ENCODE measurements around the gene TAF5.
"Not testable (repeated sequence)": the region's sequence is repeated elsewhere in the genome, so short reads cannot be mapped to it uniquely, and the experiment has no call there.

Gene TAF5

GRCh38 chr10:103367782-103368518 lies at the start of gene TAF5:
TAF5 (plus strand) TSS chr10:103367976; CDS start chr10:103367990, 14 bp downstream.
- peak; percentile 24 to 76 for DNase-seq

- no peak for DNase-seq
Measured at GRCh38 chr10:103327906-103328305, 39.9 kb upstream of the TAF5 start.

DNA sequence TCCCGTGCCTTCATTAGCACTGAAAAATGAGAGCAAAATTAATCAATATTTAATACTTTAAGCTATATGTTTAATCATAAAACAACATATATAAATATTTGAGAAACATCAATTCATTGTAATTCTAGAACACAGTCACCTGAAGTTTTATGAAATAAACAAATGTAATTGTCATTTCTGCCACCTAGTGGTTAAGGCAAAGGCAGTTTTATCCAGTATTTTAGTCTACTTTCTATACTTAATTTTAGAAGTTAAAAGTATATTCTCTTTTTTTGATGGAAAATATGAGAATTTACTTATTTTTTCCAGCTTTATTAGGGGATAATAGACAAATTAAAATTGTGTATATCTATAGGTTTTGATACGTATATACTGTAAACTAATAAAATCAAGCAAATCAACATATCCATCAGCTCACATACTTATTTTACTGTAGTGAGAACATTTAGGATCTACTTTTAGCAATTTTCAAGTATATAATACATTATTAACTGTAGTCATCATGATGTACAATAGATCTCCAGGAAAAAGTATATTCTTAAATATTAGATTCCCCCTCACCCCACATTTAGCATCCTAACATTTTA lies 33.7 kb upstream of the TAF5 start:
- DNase-seq, result no peak

- DNase-seq, result no peak
Measured at GRCh38 chr10:103334567-103334966, 33.2 kb upstream of the TAF5 start.

DNA sequence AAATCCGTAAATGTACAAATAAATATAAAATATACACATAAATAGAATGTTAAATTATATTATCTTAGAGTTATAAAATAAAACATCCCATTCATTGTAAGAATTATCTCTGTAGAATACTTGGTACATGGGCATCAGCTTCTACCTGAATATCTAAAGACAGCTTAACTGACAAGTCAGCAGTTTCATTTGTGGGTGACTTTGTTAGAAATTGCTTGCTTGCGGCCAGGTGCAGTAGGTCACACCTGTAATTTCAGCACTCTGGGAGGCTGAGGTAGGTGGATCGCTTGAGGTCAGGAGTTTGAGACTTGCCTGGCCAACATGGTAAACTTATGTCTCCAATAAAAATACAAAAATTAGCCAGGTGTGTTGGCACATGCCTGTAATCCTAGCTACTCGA lies 31.4 kb upstream of the TAF5 start:
- DNase-seq, result no peak

GRCh38 chr10:103350175-103350516 lies 17.6 kb upstream of the TAF5 start:
- no peak for DNase-seq

- DNase-seq, result peak; percentile 44 to 57
Measured at GRCh38 chr10:103350517-103351260, 17.1 kb upstream of the TAF5 start, which contains the start of gene PCGF6. PCGF6 (minus strand) TSS chr10:103351140; CDS start chr10:103351066, 74 bp downstream.

DNA sequence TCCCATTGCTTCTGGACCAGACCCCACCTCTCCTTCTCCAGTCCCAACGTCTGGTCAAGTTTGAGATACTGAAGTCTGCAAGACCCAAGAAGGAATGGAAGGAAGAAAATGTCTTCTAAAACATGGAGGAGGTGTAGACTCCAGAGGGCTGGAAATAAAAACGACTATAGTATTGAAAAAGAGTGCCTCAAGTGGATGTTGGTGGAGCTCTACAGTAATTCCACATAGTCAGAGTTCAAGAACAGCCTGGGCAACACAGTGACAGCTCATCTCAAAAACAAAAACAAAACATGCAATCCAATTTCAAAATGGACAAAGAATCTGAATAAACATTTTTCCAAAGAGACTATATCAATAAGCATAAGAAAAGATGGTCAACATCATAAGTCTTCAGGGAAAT lies 14.5 kb upstream of the TAF5 start:
- no peak for DNase-seq

DNA sequence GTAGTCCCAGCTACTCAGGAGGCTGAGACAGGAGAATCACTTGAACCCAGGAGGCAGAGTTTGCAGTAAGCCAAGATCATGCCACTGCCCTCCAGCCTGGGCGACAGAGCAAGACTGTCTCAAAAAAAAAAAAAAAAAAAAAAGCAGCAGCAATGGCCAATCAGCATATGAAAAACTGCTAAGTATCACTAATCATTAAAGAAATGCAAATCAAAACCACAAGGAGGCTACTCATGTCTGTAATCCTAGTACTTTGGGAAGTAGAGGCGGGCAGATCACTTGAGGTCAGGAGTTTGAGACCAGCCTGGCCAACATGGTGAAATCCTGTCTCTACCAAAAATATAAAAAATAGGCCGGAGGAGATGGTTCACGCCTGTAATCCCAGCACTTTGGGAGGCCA lies 13.2 kb upstream of the TAF5 start:
- not testable (repeated sequence) for DNase-seq

GRCh38 chr10:103355906-103356599 lies 11.7 kb upstream of the TAF5 start:
- DNase-seq, result no peak

- not testable (repeated sequence) for DNase-seq
Measured at GRCh38 chr10:103359493-103359892, 8.3 kb upstream of the TAF5 start.

GRCh38 chr10:103360791-103361190 lies 7.0 kb upstream of the TAF5 start:
- DNase-seq, result not testable (repeated sequence)

GRCh38 chr10:103367379-103367781 lies 396 bp upstream of the TAF5 start:
- no peak for DNase-seq

DNA sequence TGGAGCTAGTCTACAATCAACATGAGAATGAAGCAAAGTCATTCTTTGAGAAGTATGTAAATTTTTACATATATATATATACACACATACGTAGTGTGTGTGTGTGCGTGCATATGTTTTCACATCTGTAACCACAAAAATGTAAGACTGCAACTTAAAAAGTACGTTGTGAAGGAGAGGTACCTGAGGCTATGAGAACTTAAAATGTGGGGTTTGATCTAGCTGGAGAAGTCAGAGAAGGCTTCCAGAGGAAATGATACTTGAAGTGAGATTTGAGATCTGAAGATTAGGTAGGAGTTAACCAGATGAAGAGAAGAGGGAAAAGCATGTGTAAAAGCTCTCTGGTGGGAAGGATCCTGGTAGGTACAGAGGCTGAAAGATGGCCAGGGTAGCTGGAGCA lies 5.8 kb downstream of the TAF5 start:
- DNase-seq, result no peak

DNA sequence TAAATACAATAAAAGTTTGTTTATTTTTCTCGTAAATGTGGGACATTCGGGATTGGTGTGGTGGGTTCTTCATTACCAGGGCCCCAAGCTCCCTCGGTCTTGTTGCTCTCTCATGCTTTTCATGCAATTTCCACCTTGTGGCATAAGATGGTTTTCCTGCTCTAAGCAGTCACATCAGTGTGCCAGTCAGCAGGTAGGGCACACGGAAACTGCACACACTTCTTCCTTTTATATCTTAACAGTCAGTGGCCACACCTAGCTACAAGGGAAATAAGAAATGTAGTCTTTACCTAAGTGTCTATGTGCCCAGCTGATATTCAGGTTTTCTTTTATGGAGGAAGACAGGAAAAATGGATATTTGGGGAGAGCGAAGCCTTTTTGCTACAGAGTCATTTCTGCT lies 6.5 kb downstream of the TAF5 start:
- DNase-seq, result no peak

- DNase-seq, result no peak
Measured at GRCh38 chr10:103382769-103383168, 15.0 kb downstream of the TAF5 start.

- no peak for DNase-seq
Measured at GRCh38 chr10:103394180-103394579, 26.4 kb downstream of the TAF5 start.

- no peak for DNase-seq
Measured at GRCh38 chr10:103395754-103396066, 27.9 kb downstream of the TAF5 start.

GRCh38 chr10:103396067-103396788 lies 28.5 kb downstream of the TAF5 start, which contains the start of the genes ATP5MK and PDCD11:
ATP5MK (minus strand) TSS chr10:103396475; CDS start chr10:103392457, 4,018 bp downstream.
PDCD11 (plus strand) TSS chr10:103396626; CDS start chr10:103398427, 1,801 bp downstream.
- DNase-seq, result peak; percentile 50 to 83

GRCh38 chr10:103396789-103397087 lies 29.0 kb downstream of the TAF5 start:
- no peak for DNase-seq

- no peak for DNase-seq
Measured at GRCh38 chr10:103397191-103397825, 29.5 kb downstream of the TAF5 start.

DNA sequence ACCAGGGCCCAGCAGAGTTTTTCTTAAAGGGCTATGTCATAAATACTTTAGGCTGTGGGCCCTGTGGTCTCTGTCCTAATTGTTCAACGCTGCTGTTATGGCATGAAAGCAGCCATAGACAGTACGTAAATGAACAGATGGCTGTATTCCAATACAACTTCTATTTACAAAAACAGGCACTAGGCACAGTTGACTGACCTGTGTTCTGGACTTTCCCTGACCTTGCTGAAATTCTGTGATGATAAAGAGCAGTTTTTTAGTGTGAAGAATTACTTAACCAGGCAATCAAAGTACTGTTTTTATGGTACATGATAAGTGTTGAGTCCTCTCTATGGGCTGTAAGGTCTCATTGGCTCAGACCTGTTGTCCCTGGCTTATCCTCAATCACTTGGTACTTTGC lies 45.8 kb downstream of the TAF5 start:
- DNase-seq, result no peak
